CD4-positive, alpha-beta T cell treated with Interleukin-17A for 1 hour (primary cell): Measurements from ENCODE around the gene PAQR9.

Source experiments
- DNase-seq: peaks from one replicate; pipeline ENCODE4 v3.0.0-alpha.2; 2020

Gene PAQR9

GRCh38 chr3:142982038-142982773 lies 18.7 kb upstream of the PAQR9 start:
- DNase-seq = no peak

DNA sequence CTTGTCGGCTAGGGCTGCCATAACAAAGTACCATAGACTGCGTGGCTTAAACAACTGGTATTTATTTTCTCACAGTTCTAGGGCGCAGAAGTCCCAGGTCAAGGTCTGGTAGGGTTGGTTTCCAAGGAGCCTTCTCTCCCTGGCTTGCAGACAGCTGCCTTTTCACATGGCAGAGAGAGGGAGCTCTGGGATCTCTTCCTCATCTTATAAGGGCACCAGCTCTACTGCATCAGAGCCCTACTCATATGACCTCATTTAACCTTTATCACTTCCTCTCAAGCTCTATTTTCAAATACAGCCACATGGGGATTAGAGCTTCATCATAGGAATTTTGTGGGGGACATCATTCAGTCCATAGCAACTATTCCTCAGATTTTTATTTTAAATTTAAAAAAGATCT lies 17.6 kb upstream of the PAQR9 start:
- no peak for DNase-seq

DNA sequence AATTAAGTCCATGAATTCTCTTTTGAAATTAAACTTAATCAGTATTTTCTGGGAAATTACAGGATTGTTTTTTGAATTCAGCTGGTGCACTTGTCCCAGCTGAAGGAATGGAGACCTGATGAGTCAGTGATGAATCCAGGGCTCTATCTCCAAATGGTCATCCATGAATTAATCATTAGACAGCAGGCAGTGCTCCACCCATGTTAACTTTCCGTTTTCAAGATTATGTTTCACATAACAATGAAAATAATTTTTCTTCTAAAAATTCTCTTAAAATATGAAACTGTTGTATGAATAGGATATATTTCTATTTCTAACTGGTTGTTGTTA lies 13.9 kb upstream of the PAQR9 start:
- DNase-seq = no peak

- no peak for DNase-seq
Measured at GRCh38 chr3:142976621-142977398, 13.3 kb upstream of the PAQR9 start.

DNA sequence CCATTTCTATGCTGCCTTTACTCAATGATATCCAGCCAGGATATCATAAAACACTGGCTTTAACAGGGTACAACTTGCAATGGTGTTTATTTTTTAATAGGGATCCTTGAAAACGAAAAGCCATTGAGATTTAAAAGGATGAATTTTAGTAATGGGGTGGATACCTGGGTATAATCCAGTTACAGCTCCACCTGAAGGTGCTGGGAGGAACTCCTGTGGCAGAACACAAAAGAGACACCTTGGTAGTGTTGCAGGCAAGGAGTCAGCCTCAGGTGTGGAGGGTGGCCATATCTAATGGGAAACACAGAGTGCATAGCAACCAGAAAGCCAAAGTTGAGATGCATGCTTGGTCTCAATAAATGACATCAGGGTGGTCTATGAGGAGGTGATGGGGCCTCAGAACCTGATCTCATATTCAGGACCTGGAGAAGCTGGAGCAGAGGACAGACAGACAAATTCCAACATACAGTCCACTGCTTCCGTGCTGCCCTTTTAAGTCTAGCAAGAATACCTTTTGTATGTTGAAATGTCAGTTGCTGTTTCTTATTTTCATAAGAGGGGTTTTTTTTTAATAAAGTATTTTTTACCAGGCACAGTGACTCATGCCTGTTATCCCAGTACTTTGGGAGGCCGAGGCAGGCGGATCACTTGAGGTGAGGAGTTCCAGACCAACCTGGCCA lies 12.0 kb upstream of the PAQR9 start:
- DNase-seq = no peak

DNA sequence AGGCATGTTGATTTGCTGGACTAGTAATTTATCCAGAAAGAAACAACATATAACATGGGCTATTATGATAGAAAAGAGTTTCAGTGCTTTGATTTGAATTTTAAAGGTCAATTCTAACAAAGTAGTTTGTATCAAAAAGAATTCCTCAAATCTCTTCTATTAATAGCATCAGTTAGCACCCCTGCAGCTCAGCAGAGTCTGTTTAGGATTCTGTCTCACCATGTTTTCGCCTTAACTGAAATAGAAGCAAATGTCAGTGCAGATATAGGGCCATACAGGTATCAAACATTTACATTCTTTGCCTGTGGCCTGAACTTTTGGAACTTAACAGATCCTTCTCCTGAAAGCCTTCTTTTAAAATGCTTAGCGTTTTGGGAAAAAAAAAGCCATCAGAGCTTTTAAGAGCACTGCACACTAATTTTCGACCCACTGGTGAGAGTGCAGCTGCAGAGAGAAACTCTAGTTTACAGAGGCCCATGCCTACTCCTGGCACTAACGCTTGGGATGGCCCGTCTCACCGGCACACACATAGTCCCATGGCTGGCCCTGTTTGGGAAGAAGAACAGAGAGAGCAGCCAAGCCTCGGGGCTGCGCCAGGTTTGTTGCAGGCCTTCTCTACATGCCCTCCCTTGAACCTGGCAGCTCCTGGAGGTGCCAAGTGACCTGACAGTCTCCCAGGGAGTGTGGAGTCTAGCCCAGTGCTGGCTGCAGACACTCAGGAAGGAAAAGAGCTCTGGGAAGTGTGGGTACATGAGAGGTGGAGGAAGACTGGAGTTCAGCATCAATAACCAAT lies 9.9 kb upstream of the PAQR9 start:
- DNase-seq = no peak

- DNase-seq = no peak
Measured at GRCh38 chr3:142972092-142972753, 8.7 kb upstream of the PAQR9 start.

DNA sequence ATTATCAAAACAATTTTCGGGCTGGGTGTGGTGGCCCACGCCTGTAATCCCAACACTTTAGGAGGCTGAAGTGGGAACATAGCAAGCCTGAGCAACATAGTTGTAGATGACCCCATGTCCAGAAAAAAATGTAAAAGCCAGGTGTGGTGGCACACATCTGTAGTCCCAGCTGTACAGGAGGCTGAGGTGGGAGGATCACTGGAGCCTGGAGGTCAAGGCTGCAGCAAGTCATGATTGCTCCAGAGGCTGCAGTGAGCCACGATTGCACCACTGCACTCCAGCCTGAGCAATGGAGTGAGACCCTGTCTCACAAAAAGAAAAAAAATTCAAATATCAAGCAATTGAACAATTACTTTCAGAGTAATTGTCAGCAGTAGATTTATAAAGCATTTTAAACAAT lies 8.0 kb upstream of the PAQR9 start:
- DNase-seq = no peak

GRCh38 chr3:142968319-142969025 lies 5.0 kb upstream of the PAQR9 start:
- DNase-seq = no peak

GRCh38 chr3:142966808-142967207 lies 3.3 kb upstream of the PAQR9 start:
- no peak for DNase-seq

GRCh38 chr3:142965581-142965980 lies 2.1 kb upstream of the PAQR9 start:
- no peak for DNase-seq

DNA sequence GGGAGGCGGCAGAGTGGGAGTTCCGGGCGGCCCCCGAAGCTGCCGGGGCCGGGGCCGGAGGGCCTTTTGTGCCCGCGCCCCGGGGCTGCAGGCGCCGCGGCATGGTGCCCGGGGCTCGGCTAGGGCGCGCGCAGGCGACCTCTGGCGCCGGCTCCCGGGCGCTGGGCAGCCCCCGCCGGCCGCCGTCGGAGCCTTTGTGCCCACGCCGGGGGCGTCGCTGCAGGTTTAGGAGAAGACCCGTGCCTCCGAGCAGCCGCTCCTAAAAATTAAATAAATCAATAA lies 299 bp downstream of the PAQR9 start:
- no peak for DNase-seq

DNA sequence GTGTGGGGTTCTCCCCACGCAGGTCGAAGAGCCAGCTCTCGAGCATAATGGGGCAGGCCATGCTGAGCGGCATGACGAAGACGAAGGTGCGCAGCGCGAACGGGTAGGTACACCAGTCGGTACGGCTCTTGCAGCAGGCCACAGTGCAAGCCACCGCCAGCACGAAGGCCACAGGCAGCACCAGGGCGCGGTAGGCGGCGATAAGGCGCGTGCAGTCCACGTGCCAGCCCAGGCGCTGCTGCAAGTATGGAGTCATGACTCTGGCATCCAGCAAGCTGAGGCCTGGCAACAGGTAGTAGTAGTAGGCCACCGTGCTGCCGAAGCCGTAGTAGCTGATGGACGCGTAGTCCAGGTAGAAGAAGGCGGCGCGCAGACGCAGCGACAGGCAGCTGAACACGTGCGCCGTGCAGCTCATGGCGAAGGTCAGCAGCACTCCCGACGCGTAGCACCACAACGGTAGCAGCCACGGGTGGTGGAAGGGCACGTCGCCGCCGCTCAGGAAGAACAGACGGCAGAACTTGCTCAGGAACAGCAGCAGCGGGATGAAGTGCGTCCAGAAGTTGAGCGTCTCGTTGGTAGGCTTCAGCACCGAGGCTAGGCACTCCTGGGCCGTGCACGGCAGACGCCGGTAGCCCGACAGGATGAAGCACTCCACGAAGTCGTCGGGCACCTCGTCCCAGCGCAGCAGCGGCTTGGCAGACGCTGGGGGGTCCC lies 797 bp downstream of the PAQR9 start:
- no peak for DNase-seq

GRCh38 chr3:142962175-142962519 lies 1.3 kb downstream of the PAQR9 start:
- no peak for DNase-seq

DNA sequence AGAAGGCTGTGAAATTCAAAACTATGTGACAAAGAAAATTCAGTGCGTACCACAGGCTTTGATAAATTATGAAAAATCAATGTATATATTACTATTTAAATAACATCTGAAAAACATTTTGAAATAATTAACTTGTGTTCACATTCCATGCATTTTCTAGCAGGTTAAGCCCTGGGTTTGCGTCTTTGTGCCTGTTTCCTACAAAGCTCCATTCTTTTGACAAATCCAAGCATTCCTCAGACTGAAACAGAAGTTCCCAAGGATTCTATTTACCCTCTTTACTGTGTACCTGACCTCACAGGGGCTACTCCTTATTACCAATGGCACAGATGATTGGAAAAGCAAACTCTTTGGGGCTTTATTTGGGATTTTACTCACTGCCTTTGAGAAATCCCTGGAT lies 1.9 kb downstream of the PAQR9 start:
- DNase-seq = no peak

DNA sequence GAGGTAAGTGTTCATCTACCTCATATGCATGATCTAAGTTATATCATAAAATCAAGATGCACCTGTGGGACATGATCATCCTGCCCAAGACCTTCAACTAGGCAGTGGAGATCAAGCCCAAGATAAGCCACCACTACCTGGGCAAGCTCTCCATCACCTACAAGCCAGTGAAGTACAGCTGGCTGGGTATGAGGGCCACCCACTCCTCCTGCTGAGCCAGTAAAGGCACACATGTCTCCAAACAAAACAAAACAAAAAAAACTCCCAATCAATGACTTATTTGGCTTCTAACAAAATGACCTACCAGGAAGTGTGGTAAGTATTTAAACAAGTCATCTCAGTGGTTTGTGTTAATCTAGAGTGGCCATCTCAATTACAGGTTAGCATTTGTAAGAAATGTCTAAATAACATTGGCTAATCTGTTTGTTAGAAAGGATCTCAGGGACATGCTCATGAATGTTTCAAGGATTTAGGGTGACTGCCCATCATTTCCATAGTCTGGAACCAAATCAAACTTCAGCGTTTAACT lies 3.1 kb downstream of the PAQR9 start:
- DNase-seq = no peak

- no peak for DNase-seq
Measured at GRCh38 chr3:142958707-142959106, 4.8 kb downstream of the PAQR9 start.

- no peak for DNase-seq
Measured at GRCh38 chr3:142953443-142953842, 10.0 kb downstream of the PAQR9 start.

DNA sequence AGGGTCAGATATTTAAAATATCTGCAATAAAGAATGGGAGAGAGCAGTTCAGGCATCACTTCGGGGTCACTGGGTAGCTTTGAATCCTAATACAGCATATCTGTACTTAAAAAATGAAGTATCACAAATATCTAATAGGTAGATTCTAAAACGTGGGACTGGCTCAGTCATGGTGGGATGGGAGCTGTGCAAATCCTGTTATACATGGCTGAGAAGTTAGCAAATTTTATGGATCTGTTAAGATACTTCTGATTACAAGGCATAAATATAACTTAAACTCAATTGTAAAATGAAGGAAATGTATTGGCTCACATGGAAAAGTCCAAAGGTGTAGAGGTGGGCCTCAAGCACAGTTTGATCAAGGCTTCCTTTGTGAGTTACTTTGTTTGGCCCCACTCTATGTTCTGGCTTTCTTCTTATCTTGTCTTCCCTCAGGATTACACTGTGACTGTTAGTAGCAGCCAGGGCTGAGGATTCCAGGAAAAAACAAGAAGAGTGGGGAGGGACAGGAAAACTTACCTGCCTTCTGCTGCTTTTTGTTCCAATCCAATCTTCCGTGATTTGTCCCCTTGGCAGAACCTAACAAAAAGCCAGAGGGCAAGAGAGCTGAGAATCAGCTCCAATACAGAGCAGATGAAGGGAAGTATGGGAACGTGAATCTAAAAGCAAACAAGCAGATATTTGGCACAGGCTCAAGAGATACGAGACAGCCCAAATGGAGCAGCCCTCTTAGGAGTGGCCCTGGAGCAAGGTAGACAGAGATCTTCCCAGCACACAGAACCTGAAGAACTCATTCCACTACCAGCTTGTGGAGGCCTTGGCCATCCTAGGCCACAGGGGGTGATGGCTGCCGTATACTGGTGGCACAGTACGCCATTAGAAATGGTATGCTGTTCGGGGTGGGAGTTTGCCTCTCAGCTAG lies 10.9 kb downstream of the PAQR9 start:
- no peak for DNase-seq

- DNase-seq = no peak
Measured at GRCh38 chr3:142951794-142952193, 11.7 kb downstream of the PAQR9 start.
